Endometrium (tissue), 2 donors: Measurements from ENCODE around the gene SLC15A4.
"Not testable (repeated sequence)": the region's sequence is repeated elsewhere in the genome, so short reads cannot be mapped to it uniquely, and the experiment has no call there.

ENCODE experiments used
- FAIRE-seq: peaks from 2 replicates; lab custom pipeline; 2012; peaks lifted over from hg19 to GRCh38; lab: Jason Lieb, UNC
- donor health status: control.
- donor health status: control.

SLC15A4 gene

GRCh38 chr12:128814411-128815261 lies 9.1 kb downstream of the SLC15A4 start:
- FAIRE-seq: no peak

- FAIRE-seq: no peak
Measured at GRCh38 chr12:128813883-128814282, 9.9 kb downstream of the SLC15A4 start.

GRCh38 chr12:128813392-128813791 lies 10.4 kb downstream of the SLC15A4 start:
- FAIRE-seq: no peak

- FAIRE-seq: no peak
Measured at GRCh38 chr12:128811806-128812205, 12.0 kb downstream of the SLC15A4 start.

GRCh38 chr12:128810182-128811127 lies 13.3 kb downstream of the SLC15A4 start:
- FAIRE-seq: no peak

- FAIRE-seq: no peak
Measured at GRCh38 chr12:128808651-128809050, 15.1 kb downstream of the SLC15A4 start.

- FAIRE-seq: no peak
Measured at GRCh38 chr12:128807161-128807724, 16.5 kb downstream of the SLC15A4 start.

- no peak for FAIRE-seq
Measured at GRCh38 chr12:128806573-128806972, 17.2 kb downstream of the SLC15A4 start.

GRCh38 chr12:128805406-128805805 lies 18.4 kb downstream of the SLC15A4 start:
- not testable (repeated sequence) for FAIRE-seq

GRCh38 chr12:128804762-128805161 lies 19.0 kb downstream of the SLC15A4 start:
- FAIRE-seq: no peak

GRCh38 chr12:128803788-128804187 lies 20.0 kb downstream of the SLC15A4 start:
- FAIRE-seq: no peak

GRCh38 chr12:128802756-128803155 lies 21.0 kb downstream of the SLC15A4 start:
- no peak for FAIRE-seq

GRCh38 chr12:128801879-128802391 lies 21.8 kb downstream of the SLC15A4 start:
- no peak for FAIRE-seq

- no peak for FAIRE-seq
Measured at GRCh38 chr12:128800606-128801005, 23.2 kb downstream of the SLC15A4 start.

GRCh38 chr12:128798571-128799341 lies 25.0 kb downstream of the SLC15A4 start:
- no peak for FAIRE-seq

GRCh38 chr12:128797119-128798118 lies 26.3 kb downstream of the SLC15A4 start:
- FAIRE-seq: no peak

- no peak for FAIRE-seq
Measured at GRCh38 chr12:128796439-128797118, 27.2 kb downstream of the SLC15A4 start.

GRCh38 chr12:128795530-128796361 lies 28.0 kb downstream of the SLC15A4 start:
- no peak for FAIRE-seq
